Erythroblast (primary cell): ENCODE measurements around the gene DOCK11.

Experiments
- GATA1 ChIP-seq: IDR thresholded peaks from 2 replicates; pipeline ENCODE4 v1.6.1; 2011; ENCODE audit warnings: low read depth, mild to moderate bottlenecking, control low read depth, low read length, moderate library complexity
- POLR2A ChIP-seq: IDR thresholded peaks from 2 replicates; pipeline ENCODE4 v1.6.1; 2011; ENCODE audit warnings: mild to moderate bottlenecking, low read length

- TF ChIP-seq POLR2A, result no peak
- no peak for TF ChIP-seq GATA1
Observed at GRCh38 chrX:118506805-118507480, 11.3 kb downstream of the DOCK11 start.
